Type B pancreatic cell (in vitro differentiated cells): ENCODE results near the gene CNST. TPM values are rescaled to one million over a fixed set of nuclear protein-coding genes. Genes with fewer than 3 reads are reported as not detected.
A peak's percentile ranks its signal among the peaks of the same experiment; 100 is the strongest.

ENCODE experiments used
- DNase-seq: peaks from one replicate; pipeline ENCODE4 v3.0.0; 2021; ENCODE audit warnings: mixed read lengths; ENCODE audit not compliant: unreplicated experiment; ENCODE audit errors: extremely low spot score
- H3K27ac Mint-ChIP-seq: 2 replicates; pipeline ENCODE4 v1.8.0; 2021; ENCODE audit warnings: mild to moderate bottlenecking, mixed read lengths
- H3K27me3 Mint-ChIP-seq: 2 replicates; pipeline ENCODE4 v1.8.0; 2021; ENCODE audit warnings: mixed read lengths
- H3K36me3 Mint-ChIP-seq: 2 replicates; pipeline ENCODE4 v1.8.0; 2021; ENCODE audit warnings: mixed read lengths
- H3K4me1 Mint-ChIP-seq: one replicate; pipeline ENCODE4 v1.8.0; 2021; ENCODE audit warnings: mixed read lengths; ENCODE audit not compliant: unreplicated experiment
- H3K4me3 Mint-ChIP-seq: 2 replicates; pipeline ENCODE4 v1.8.0; 2021; ENCODE audit warnings: mild to moderate bottlenecking, mixed read lengths
- H3K9me3 Mint-ChIP-seq: 2 replicates; pipeline ENCODE4 v1.8.0; 2021; ENCODE audit warnings: mixed read lengths
- CTCF ChIP-seq: fragments of 200-600 bp; sonication (generic); conservative IDR thresholded peaks from 2 replicates; pipeline ENCODE4 v1.5.0; 2021; ENCODE audit warnings: antibody characterized with exemption, mild to moderate bottlenecking
- total RNA-seq: library from RNA; stranded (reverse); gene quantifications from 2 replicates; pipeline ENCODE4 v1.2.1, GENCODE V29; 2021; ENCODE audit warnings: low replicate concordance

CNST gene
- total RNA-seq, 1 donor from 2014 or later, result 17.9 TPM

GRCh38 chr1:246576709-246577032 lies 10.4 kb downstream of the CNST start:
- TF ChIP-seq CTCF, result no peak
- no peak for DNase-seq
- H3K36me3 Mint-ChIP-seq, result peaks cover 5% of the 10 kb centered on the region
- no peak overlapping the region for H3K4me3 Mint-ChIP-seq
- H3K4me1 Mint-ChIP-seq, result peaks cover 19% of the 10 kb centered on the region
- no peak overlapping the region for H3K27ac Mint-ChIP-seq
- no peaks in the 10 kb centered on the region for H3K9me3 Mint-ChIP-seq
- H3K27me3 Mint-ChIP-seq, result no peaks in the 10 kb centered on the region

GRCh38 chr1:246577082-246577719 lies 10.9 kb downstream of the CNST start:
- peaks cover 5% of the 10 kb centered on the region for H3K36me3 Mint-ChIP-seq
- H3K27me3 Mint-ChIP-seq, result no peaks in the 10 kb centered on the region
- no peak overlapping the region for H3K4me3 Mint-ChIP-seq
- no peak for TF ChIP-seq CTCF
- H3K27ac Mint-ChIP-seq, result peak overlapping the region; percentile 14
- H3K4me1 Mint-ChIP-seq, result peaks cover 22% of the 10 kb centered on the region
- no peaks in the 10 kb centered on the region for H3K9me3 Mint-ChIP-seq
- DNase-seq, result no peak

GRCh38 chr1:246577720-246578106 lies 11.5 kb downstream of the CNST start:
- peaks cover 5% of the 10 kb centered on the region for H3K36me3 Mint-ChIP-seq
- H3K4me1 Mint-ChIP-seq, result peaks cover 27% of the 10 kb centered on the region
- no peak for TF ChIP-seq CTCF
- H3K4me3 Mint-ChIP-seq, result peak overlapping the region; percentile 11
- no peaks in the 10 kb centered on the region for H3K9me3 Mint-ChIP-seq
- no peaks in the 10 kb centered on the region for H3K27me3 Mint-ChIP-seq
- H3K27ac Mint-ChIP-seq, result no peak overlapping the region
- DNase-seq, result no peak

- peaks cover 3% of the 10 kb centered on the region for H3K27me3 Mint-ChIP-seq
- peaks cover 12% of the 10 kb centered on the region for H3K36me3 Mint-ChIP-seq
- H3K4me1 Mint-ChIP-seq, result peaks cover 45% of the 10 kb centered on the region
- DNase-seq, result no peak
- no peak overlapping the region for H3K4me3 Mint-ChIP-seq
- H3K27ac Mint-ChIP-seq, result no peak overlapping the region
- TF ChIP-seq CTCF, result no peak
- no peaks in the 10 kb centered on the region for H3K9me3 Mint-ChIP-seq
These were observed 13.6 kb downstream of the CNST start for GRCh38 chr1:246579818-246580217.

- no peak for TF ChIP-seq CTCF
- no peak for DNase-seq
- Mint-ChIP-seq H3K9me3 (no peaks in the 10 kb centered on the region), H3K4me1 (peaks cover 45% of the 10 kb centered on the region), H3K36me3 (peaks cover 7% of the 10 kb centered on the region), H3K27ac (no peak overlapping the region), H3K27me3 (peaks cover 3% of the 10 kb centered on the region), H3K4me3 (no peak overlapping the region)
These were observed 14.5 kb downstream of the CNST start for GRCh38 chr1:246580497-246581370.
